HG03469 (cell line): Measurements from ENCODE around the gene NDUFC1.
"Not testable (repeated sequence)": the region's sequence is repeated elsewhere in the genome, so short reads cannot be mapped to it uniquely, and the experiment has no call there.

Experiments used
- ATAC-seq: cut with Tn5 transposase; IDR thresholded peaks from one replicate; pipeline ENCODE4 v1.9.1; 2021; ENCODE audit warnings: mild to moderate bottlenecking, moderate library complexity, moderate number of reproducible peaks; ENCODE audit not compliant: unreplicated experiment

NDUFC1 gene

GRCh38 chr4:139301821-139302611, at the start of gene NDUFC1:
TSS of gene NDUFC1 (minus strand) at chr4:139302477. CDS start at chr4:139295798, 6,679 bp downstream.
- ATAC-seq = peak; percentile 20

DNA sequence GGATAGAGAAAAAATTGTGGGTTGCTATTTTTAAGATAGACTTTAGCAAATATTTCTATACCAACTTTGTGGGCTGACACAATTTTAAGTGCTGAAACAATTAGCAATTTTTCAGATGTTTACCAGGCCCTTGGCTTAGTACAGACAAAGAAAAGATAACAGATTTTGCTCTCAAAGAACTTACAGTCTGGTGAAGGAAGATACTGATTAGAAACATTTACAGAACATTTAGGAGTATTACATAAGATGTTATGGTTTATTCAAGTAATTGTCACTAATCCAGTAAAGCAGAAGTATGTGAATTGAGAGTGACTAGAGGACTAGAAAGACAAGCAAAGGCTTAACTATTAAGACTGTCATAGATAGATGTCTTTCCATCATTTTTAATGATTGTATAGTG, 35.3 kb upstream of the NDUFC1 start:
- no peak for ATAC-seq

DNA sequence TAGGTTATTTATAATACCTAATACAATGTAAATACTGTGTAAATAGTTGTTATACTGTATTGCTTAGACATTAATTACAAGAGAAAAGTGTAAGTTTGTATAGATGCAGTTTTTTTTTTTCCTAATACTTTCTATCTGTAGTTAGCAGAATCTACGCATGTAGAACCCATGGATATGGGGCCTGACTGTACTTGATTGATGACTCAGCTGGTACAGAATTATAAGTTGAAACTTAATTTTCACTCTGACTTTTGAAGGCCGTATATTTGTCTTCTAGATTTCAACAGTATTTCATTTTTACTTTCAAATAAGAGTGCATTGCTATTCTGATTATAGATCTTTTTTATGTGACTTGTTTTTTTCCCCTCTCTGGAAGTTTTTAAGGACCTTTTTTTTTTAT, 30.8 kb upstream of the NDUFC1 start:
- ATAC-seq = no peak

DNA sequence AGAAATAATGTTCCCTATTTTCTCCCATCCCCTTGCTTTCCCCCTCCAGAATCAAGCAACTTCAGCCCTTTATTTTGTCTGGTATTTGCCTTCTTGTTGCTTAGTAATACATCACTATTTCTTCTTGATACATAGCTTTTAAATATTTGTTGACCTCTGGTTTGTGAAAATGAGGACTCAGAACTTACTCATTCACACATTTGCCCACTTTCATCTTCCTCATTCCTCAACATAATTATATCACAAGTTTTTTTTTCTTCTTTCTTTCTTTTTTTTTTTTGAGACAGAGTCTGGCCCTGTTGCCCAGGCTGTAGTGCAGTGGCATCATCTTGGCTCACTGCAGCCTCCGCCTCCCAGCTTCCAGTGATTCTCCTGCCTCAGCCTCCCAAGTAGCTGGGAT, 28.9 kb upstream of the NDUFC1 start:
- no peak for ATAC-seq

DNA sequence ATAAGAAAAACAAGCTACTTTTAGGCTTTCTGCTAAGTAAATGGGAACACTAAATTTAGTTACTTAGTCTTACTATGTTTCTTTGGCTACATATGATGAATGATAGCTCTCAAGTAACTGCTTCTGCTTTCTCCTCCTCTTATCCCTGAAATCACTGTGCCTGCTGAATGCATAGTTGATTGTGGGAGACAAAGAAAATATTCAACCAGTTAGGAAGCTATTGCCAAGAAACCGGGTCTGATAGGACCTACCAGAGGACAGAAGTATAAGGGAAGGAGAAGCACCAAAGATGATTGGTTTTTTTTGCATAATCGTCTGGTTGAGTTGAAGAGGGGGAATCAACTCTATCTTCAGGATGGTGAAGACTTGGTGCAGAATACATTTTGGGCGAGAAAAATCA, 28.0 kb upstream of the NDUFC1 start:
- no peak for ATAC-seq

DNA sequence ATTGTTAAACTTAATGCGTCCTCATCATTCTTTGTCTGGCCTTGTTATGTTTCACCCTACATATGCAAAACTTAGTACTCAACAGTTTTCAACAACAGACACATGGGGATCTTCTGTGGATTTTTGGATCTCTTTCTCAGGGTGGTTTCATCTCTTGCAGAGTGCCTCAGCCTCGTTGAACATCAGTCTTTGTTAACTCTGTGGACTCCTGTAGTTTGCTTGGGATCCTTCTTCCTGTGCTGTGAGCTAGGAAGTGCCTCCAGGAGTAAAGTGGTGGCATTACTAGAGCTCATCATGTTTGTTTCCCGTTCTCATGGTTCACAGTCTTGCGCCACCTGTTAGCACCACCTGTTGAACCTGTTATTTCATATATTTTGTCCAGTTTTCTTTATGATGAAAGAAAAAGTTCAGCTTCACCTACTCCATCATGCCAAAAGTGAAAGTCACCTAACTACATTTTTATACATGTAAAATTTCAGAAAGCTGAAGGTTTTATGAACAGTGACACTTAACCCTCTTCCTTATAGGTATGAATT, 27.5 kb upstream of the NDUFC1 start:
- no peak for ATAC-seq

DNA sequence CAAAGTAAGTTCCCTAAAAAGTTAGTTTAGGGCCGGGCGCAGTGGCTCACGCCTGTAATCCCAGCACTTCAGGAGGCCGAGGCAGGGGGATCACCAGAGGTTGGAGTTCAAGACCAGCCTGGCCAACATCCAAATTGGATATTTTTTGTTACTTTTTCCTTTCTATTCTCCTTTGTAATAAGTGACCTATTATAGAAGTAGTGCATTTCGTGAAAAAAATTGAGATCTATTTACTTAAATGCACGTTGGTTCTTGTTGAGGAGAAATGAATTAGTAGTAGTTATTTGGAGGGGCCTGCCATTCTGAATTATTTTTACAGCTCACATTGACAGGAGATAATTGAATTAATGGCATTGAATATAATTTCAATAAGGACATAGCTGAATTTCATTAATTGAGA, 22.3 kb upstream of the NDUFC1 start:
- ATAC-seq = no peak

DNA sequence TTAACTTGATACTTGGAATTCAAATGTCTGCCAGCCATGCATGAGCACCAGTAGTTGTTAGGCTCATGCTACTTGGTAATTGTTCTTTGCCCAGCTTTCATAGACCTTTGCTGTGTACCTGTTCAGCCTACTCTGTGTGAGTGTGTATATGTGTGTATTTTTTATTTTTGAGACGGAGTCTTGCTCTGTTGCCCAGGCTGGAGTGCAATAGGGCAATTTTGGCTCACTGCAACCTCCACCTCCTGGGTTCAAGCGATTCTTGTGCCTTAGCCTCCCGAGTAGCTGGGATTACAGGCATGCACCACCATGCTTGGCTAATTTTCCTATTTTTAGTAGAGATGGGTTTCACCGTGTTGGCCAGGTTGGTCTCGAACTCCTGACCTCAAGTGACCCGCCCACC, 20.3 kb upstream of the NDUFC1 start:
- not testable (repeated sequence) for ATAC-seq

DNA sequence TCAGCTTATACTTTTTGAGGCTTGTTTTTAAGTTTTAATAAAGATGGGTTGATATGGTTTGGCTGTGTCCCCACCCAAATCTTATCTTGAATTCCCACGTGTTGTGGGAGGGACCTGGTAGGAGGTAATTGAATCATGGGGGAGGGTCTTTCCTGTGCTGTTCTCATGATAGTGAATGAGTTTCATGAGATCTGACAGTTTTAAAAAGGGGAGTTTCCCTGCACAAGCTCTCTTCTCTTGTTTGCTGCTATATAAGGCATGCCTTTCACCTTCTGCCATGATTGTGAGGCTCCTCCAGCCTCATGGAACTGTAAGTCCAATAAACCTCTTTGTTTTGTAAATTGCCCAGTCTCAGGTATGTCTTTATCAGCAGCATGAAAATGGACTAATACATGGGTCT, 19.8 kb upstream of the NDUFC1 start:
- ATAC-seq = not testable (repeated sequence)

DNA sequence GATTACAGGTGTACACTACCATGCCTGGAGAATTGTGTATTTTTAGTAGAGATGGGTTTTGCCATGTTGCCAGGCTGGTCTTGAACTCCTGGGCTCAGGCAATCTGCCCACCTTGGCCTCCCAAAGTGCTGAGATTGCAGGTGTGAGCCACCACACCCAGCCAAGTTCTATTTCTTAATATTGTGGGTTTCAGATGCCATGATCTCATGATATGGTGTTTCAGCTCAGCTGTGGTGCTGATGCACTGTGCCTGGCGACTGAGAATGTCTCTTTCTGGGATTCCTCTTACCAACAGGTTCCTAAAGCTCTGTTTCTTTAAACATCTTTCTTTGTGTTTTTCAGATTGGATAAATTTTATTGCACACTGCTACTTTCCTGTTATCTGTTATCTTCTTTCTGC, 17.3 kb upstream of the NDUFC1 start:
- no peak for ATAC-seq

- ATAC-seq = no peak
These were observed 15.4 kb upstream of the NDUFC1 start for GRCh38 chr4:139317635-139318034.

- ATAC-seq = no peak
These were observed 14.5 kb upstream of the NDUFC1 start for GRCh38 chr4:139316733-139317132.

GRCh38 chr4:139315221-139315675, 13.0 kb upstream of the NDUFC1 start:
- ATAC-seq = peak; percentile 63

DNA sequence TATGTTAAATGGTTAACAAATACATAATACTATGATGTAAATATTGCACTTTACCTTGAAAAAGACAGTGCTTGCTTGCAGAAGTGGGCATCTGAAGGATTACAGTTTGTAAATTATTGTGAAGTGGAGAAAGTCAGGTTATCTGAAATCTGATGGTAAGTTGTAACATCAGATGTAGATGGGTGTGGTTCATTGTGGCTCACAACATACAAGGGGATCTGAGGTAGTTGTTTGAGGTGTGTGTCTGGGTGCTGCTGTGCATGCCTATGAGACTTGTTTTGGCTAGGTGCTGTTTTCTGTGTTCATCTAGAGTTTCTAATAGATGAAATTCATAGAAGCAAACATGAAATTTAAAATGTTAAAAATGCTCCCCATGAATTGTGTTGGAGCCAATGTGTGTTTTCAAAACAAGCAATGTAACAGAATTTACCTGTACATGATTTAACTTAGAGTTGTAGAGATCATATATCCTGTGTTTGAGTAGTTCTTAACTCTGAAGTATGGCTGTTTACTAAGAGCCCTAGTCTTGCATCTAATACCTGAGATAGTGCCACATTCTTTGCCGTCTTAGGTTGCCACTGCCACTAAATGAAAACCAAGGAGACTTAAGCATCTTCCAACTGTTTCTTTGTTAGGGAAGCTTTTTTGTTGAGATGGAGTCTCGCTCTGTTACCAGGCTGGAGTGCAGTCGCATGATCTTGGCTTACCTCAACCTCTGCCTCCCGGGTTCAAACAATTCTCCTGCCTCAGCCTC, 11.9 kb upstream of the NDUFC1 start:
- no peak for ATAC-seq

DNA sequence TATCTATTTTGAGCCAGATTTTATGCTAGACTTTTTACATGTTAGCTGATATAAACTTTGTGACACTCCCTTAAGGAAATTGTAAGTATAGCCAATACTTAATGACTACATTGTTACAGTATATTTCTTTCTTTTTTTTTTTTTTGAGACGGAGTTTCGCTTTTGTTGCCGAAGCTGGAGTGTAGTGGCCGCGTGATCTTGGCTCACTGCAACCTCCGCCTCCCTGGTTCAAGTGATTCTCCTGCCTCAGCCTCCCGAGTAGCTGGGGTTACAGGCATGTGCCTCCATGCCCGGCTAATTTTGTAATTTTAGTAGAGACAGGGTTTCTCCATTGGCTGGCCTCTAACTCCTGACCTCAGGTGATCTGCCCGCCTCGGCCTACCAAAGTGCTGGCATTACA, 11.1 kb upstream of the NDUFC1 start:
- not testable (repeated sequence) for ATAC-seq

GRCh38 chr4:139312552-139313332, 10.5 kb upstream of the NDUFC1 start:
- ATAC-seq = no peak

DNA sequence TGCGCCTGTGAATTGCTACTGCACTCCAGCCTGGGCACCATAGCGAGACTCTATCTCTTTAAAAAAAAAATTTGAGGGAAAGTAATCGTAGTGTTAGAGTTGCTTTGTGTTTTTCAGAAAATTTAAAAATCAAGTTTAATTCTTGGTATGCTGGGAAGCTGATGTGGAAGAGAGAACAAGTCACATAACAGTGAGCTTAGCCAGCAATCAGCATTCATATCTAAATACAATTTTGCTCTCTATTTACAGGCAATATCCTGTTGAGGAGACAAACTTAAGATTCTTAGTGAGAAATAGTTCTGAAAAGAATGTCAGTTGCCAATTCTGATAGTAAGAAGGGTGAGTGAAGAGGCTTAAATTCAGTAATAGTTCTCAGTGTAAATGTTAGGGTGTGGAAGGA, 9.6 kb upstream of the NDUFC1 start:
- ATAC-seq = no peak

- ATAC-seq = no peak
These were observed 2.6 kb upstream of the NDUFC1 start for GRCh38 chr4:139304920-139305319.

DNA sequence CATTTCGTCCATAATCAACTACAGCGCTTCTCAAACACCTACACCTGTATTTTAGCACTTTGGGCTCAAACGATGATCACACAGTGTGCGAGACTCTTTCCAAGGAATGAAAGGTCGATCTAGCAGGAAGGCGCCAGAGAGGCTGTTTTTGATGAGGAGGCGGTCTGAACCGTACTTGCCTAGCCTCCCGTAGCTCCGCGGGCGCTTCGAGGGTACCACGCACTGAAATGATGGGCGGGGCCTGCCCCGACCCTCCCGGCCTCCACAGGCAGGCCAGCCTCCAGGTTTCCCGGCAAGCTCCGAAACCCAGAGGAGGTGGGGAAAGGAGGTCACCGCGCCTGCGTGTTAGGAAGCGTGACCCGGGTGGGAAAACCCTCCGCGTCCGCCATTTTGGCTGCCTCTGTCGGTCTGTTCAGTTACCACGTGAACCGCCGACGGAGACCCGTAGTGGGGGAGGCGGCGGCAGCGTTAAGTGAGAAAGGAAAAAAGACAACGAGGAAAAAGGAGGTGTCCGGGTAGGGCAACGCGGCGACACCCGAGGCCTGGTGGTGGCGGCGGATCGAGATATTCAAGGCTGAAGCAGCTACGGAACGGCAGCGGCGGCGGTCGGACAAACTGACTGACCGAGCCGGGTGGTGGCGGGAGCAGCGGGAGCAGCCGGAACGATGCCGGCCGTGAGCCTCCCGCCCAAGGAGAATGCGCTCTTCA, 1.0 kb downstream of the NDUFC1 start, which contains the start of gene NAA15:
NAA15 (plus strand) TSS at position 393 of the 708 bp plus-strand sequence; CDS start at position 666, 273 bp downstream.
- peak; percentile 84 for ATAC-seq

DNA sequence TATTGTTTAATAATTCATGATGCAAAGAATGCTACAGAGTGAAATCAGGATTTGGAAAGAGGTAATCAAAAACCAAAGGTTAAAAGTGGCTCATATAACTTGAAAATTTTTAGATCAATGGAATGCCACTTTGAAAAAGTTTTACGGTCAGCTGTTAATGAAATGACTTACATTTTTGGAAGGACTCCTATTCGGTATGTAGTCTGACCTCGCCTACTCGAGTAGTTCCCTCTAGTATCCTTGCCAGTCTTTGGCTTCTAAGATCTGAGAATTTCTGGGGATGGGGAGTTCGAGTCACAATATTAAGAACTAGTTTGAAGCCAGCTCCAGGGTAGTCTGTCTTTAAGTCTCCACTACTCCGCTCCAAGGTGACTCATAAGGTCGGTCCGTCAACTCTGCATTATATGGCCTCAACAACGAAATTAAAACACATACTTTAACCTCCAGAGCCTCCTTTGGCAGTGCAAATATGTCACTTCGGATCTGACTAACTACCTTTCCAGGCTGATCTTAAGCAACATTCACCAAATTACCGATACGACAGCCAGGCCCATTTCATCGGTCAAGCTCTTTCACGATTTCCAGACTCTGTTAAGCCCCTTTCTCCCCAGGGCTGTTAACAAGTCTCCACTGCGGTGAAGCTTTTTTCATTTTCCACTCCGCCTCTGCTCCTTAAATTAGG, 1.7 kb downstream of the NDUFC1 start:
- peak; percentile 0 for ATAC-seq
